ENCODE results near the gene BLOC1S1.

Gene BLOC1S1

DNA sequence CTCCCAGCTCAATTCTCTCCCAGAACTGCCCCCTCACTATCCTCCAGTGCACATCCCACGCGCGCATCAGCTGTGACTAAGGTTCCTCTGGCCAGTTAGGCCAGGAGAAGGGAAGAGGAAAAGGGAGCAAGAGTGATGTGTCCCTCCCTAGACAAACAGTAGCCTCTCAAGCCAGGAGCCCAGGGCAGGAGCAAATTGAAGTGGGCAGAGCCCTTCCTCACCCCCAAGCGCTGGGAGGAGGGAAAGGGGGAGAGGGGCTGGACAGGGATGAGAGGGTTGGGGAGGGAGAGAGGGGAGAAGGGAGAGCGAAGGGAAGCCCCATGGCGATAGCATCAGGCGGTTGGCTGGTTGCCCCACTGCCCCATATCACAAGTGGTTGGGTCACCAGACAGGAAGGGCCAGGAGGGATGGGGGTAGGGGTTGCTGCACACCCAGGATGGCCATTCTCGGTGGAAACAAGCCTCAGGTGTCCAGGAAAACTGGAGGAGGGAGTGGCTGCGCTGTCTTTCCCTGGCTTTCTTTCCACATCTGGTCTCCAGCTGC is 11.9 kb downstream of the BLOC1S1 start:
- DNase-seq (ENCODE audit: low read depth in 2 of 2) = no peak

DNA sequence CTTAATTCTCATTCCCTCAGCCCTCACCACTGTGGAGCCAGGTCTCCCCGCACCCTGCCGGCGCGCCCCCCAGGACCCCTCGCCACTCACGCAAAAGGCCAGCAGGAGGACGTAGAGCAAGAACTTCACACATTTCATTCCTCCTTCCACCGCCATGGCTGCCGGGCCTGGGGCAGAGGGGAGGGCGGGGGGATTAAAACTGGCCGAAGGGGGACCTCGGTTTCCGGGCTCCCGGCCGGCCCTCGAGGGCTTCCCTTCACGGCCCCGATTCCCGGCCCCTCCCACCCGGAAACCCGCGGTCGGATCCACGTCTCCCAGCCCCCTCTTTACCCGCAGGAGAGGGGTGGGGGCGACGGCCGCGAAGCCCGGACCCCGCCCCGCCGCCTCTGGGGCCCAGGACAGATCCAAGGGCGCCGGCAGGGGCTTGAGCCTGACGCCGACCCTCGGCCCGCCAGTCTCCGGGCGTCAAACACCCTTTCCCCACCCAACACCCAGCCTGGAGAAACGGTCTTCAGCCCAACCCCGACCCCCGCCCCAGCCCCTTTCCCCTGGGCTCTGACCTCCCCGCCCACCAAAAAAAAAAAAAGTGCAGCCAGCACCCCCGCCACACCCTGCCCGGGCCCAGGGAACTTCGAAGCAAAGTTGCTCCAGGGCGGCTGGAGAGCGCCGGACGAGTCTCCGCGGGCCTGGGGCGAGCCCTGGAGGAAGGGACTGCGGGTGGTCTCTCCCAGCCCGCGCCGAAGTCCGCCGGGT is 12.5 kb downstream of the BLOC1S1 start:
- no peak for DNase-seq (ENCODE audit: low read depth in 2 of 2)

DNA sequence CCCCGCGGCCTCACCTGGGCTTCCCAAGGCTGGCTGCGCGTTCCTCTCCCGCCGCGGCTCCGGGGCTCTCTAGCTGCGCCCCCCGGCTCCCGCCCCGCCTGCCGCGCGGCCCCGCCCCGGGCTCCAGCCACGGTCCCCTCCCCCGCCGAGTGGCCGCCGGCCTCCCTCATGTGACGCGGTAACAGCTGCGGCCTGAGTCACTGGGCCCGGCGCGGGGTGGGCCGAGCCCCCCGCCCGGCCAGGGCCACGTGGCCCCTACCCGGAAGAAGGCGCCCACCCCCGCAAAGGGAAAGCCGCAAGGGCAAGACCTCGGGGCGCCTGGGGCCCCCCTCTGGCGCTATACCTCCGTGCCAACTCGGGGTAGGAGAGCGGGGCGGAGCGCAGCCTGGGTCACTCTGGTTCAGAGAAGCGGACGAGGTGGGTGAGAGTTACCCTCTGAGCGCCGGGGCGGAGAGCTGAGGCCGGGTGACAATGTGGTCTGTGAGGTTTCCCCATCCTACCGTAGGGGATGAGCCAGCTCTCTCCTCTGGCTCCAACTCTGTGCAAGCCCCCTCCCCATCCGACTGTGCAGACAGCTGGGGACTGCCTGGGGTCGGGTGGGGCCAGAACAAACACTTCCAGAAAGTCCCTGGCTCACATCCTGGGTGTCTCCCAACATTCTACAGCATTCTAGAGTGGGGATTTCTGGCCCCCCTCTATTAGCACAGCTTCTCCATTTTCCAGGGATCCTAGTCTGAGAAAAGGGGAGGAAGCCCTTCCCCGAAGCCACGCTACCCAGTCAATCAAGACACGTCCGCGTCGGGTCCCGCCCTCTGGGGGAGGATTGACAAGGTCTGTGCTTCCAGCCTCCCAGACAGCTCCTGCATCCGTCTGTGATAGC is 13.3 kb downstream of the BLOC1S1 start, which contains the start of gene CD63:
Gene CD63, minus strand, starts transcription at position 71 of the 880 bp plus-strand sequence. CDS start 668 bp downstream, outside the sequence.
- DNase-seq (ENCODE audit: low read depth in 2 of 2) = peak; percentile 63 to 64

DNA sequence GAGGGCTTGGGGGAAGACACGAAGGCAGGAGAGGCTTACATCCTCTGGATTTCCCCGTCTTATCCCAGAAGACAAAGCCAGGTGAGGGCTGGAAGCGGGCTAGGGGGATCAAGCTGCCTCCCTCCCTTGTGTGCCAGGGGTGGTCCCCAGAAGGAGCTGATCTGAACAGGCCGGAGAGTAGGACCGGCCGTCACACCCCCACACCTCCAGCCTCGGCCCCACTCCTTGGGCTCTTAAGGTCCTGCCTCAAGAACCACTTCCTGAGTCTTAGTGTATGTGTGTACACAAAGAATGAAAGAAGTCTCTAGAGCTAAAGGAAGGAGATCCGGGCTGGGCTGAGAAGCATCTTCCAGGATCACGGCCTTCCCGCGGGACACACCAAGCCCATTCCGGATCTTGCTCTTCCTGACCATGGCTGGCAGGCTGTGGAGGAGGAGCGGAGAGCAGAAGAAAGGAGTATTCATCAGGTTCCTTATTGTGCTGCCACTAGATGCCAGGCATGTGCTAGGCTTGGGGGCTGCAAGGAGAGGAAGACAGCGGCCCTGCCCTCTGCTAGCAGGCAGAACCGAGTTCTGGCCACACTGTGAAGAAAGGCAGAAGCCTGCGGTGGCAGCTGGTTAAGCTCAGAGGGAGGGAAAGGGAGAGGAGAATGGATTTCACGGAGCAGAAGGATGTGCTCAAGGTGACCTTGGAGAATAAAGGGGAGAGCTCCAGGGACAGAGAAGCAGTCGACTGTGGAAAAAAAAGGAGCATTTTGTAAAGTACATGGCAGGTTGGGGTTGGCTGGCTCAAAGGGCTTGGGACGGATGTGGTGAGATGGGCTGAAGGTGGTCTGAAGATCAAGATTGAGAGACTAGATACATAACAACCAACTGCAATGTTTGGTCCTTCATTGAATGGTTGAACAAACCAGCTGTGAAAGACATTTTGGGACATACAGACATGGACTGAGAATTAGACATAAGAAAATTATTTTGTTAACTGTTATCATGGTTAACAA is 14.3 kb downstream of the BLOC1S1 start:
- no peak for DNase-seq (ENCODE audit: low read depth in 2 of 2)

DNA sequence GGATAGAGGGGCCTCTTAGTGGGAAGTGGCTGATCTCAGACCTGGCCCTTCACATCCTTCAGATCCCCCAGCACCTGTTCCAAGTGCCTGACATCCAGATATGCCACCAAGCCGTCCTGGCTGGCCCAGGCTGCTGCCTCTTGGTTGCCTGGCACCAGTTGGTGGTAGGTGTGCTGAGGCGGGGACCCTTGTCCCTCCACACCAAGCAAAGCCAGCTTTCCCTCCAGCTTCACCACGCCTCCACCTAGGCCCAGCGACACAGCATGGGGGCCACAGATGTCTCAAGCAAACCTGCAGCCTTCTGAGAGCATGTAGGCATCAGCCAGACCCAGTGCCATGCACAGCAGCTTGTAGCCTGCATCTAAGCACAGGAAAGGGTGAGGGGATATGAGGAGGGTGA is 16.4 kb downstream of the BLOC1S1 start:
- no peak for DNase-seq (ENCODE audit: low read depth in 2 of 2)

DNA sequence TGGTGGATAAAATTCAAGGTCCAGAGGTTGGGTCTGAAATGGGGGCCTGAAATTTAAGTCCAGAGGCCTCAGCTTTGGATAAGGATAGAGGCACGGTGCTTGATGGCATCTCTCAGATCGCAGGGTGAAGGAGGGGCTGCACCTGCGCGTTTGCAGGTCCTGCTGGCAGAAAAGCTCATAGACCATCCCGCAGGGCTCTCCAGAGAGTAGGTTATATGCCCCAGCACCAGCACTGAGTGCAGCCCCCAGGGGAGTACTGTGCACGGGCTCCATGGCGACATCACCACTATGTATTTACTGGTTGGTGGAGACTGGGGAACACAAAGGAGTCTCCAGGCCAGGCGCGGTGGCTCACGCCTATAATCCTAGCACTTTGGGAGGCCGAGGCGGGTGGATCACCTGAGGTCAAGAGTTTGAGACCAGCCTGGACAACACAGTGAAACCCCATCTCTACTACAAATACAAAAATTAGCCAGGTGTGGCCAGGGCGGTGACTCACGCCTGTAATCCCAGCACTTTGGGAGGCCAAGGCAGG is 17.2 kb downstream of the BLOC1S1 start:
- no peak for DNase-seq (ENCODE audit: low read depth in 2 of 2)

DNA sequence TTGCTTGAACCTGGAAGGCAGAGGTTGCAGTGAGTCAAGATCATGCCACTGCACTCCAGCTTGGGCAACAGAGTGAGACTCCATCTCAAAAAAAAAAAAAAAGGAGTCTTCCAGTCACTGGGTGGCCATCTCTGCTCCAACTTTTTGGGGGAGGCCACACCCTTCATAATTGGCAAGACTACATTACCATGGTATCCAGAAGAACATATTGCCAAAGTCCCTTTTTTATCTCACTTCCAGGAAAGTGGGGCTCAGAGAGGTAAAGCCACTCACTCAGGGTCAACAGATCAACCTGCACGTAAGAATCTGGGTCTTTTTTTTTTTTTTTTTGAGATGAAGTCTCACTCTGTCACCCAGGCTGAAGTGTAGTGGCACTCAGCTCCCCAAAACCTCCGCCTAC is 18.0 kb downstream of the BLOC1S1 start:
- DNase-seq (ENCODE audit: low read depth in 2 of 2) = no peak

DNA sequence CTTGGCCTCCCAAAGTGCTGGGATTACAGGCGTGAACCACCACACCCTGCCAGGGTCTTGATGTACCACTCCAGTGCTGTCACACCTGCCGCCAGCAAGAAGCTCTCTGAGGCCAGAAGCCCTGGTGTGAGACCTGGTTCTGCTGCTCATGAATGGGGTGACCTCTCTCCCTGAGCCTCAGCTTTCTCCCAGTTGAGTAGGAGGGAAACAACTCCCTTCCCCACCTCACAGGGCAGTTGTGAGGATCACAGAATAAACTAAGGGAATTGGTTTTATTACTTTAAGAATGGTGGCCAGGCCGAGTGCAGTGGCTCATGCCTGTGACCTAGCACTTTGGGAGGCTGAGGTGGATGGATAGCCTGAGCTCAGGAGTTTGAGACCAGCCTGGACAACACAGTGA is 18.7 kb downstream of the BLOC1S1 start:
- DNase-seq (ENCODE audit: low read depth in 2 of 2) = no peak

DNA sequence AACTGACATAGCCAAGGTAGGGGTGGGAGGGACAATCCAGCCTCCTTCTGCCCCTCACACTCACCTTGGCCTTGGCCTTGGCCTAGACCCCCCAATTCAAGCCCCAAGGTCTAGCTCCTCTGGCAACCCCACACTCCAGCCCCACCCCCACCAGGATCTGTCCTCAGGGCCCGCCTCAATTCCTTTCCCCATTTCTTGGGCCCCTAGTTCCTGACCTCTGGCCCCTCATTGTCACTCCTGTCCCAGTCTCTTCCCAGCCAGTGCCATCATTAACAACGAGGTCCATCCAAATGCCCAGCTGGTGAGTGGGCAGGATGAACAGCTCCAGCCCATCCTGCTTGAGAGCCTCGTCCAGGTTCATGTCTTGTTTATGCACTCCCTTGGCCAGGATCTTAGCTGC is 20.2 kb downstream of the BLOC1S1 start:
- no peak for DNase-seq (ENCODE audit: low read depth in 2 of 2)

DNA sequence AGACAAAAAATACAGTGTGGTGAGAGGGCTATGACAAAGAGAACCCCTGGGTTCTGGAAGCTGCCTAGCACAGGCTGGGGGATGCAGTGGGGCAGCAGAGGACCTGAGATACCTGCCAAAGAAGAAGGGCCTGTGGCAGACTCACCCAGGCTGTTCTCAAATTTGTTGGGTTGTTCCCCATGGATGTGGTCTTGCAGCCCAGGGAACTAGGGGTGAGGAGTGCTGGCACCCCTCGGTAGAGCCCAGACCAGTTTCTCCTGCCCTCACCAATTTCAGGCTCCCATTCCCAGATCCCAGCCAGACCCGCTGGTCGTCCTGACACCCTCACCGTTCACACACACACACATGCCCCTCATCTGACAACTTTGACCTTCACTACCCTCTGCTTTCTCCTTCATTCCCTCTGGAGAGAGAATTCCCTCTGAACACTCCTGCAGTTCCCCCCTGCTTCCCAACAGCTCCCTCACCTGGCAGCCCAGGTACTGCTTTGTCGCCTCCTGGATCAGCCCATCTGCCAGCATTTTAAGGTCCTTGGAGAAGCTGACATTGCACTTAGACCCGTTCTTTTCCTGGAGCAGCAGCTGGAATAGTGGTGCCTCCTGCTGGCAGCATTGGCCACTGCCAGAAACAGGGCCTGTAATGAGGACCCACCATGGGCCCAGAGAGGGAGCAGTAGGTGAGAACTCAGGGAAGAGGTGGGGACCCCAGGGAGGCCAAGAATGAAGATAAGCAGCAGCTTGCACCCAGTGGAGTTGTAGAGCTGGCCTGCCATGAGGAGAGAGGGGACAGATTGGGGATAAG is 21.1 kb downstream of the BLOC1S1 start:
- no peak for DNase-seq (ENCODE audit: low read depth in 2 of 2)

DNA sequence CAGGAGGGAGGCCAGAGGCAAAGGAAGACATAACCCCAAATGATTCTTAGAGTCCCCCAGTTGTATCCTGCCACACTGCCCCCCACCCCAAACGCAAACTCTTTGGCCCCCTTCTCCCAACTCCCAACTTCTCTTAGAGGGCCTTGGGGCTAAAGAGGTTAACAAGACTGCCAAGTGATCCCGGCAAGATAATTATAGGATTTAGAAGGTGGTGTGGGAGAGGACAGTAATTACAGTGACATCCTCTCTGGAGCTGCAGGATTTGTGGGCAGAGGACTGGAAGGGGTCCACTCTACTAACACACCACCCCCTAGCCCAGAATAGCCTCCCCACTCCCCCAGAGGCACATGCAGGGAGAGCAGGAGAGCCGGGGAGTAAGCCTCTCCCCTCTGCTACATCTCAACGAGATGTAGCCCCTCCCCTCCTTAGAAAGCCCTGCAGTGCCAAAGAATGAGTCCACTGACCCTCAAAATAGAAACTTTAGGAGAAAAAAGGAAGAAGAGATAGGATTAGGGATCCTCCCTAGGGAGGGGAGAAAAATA is 21.8 kb downstream of the BLOC1S1 start:
- no peak for DNase-seq (ENCODE audit: low read depth in 2 of 2)

DNA sequence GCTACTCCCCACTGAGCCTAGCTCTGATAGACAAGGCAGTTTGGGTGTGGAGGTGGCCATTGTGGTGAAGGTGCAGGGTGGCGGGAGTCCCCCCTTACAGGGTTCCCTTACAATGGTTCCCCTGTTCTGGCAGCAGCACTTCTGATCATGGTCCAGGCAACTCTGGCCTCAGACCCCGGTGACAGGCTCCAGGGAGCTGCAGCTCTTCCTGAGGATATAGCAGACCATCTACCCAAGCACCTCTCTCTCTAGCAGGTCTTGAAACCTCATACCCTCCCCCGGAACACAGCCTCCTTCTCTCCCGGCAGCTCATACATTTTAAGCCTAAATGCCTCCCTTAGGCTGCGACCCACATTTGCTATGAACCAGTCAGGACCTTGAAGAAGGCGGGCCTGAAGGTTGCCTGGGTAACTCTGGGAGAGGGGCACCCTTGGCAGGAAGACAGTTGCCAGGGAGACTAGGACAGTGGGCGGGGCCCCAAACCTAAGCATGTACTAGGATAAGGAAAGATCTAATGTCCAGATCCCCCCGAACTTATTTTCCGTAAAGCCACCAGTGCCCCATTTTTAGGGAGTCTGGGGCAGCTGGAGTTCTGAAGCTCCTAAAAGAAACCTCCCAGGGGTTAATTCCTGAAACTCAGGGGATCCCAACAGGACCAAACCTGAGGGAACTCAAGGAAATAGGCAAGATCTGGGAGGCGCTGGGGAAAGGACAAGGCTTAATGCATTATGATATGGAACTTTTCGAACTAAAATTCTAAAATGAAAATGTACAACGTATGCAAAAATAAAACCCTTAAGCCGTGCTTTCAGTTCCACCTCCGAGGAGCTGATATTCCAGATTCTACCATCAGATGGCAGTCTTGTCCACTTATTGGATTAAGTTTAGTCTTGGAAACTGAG is 22.5 kb downstream of the BLOC1S1 start:
- DNase-seq (ENCODE audit: low read depth in 2 of 2) = peak in 1 of 2 donors; percentile 52

DNA sequence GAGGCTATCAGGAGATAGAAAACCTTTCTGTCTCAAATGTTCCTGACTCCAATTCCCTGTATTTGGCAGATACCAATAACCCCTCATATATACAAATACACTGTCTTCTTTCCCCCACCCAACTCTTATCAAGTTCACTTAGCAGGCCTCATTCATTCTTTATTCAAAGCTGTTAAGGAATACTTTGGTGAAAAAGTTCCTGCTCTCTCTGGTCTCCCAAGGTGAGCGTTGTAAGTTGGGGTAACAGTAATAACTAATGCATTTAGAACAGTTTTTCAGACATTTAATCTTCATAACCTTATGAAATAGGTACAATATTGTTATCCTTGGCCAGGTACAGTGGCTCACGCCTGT is 23.2 kb downstream of the BLOC1S1 start:
- DNase-seq (ENCODE audit: low read depth in 2 of 2) = no peak

DNA sequence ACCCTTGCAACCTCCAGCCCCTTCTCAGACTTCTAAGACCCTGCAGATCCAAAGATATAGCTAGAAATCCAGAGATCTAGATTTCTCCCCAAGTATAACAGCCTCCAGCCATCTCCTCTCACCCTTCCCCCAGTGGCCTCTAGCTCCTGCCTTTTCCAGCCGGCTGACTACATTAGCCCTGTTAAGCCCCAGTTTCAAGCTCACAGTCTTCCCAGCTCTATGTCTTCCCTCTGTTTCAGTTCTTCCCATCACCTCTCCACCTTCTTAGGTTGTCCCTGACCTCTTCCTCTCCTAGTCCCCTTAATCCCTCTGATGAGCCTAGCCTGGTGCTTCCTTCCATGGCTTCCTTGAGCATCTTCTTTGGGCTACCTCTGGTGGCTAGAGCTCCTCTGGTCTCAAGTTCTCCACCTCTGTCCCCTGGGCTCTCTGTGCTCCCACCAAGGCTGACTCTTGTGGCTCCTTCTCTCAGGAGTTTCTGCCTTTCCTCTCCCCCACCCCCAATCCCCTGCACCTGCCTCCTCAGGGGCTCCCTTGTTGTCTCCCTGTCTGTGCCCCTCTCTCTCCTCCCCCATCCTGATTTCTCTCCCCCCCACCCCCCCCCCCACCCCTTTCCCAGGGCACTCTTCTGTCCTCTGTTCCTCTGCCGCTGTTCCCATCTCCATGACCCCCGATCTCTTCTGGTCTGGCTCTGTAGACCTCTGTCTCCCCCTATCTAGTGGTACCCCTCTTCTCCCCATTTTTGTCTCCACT is 26.3 kb downstream of the BLOC1S1 start:
- DNase-seq (ENCODE audit: low read depth in 2 of 2) = no peak

DNA sequence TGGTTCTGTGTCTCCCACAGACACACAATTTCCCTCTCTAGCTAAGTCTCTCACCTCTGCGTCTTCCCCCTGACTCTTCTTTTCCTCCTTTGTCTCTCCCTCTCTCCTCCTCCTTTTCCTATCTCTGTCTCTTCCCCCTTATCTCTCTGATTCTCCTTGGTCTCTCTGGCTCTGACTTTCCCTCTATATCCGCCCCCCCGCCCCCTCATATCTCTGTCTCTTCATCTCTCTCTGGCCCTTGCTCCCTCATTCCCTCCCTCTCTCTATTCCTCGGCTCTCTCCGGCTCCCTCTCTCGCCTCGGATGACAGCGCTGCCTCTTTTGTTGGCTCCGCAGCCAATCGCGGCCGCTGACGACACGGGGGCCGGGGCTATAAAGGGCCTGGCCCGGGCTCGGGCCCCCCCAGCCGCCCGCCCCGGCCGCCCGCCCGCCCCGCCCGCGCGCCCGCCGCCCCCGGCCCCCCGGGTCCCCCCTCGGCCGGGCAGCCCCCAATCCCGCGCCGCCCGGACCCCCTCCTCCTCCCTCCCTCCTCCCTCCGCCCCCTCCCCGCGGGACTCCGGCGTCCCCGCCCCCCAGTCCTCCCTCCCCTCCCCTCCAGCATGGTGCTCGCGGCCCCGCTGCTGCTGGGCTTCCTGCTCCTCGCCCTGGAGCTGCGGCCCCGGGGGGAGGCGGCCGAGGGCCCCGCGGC is 27.0 kb downstream of the BLOC1S1 start, which contains the start of gene GDF11:
Gene GDF11, plus strand, starts transcription at position 404 of the 687 bp plus-strand sequence. Its CDS starts 195 bp downstream, at position 599.
- DNase-seq (ENCODE audit: low read depth in 2 of 2) = peak; percentile 36 to 45

DNA sequence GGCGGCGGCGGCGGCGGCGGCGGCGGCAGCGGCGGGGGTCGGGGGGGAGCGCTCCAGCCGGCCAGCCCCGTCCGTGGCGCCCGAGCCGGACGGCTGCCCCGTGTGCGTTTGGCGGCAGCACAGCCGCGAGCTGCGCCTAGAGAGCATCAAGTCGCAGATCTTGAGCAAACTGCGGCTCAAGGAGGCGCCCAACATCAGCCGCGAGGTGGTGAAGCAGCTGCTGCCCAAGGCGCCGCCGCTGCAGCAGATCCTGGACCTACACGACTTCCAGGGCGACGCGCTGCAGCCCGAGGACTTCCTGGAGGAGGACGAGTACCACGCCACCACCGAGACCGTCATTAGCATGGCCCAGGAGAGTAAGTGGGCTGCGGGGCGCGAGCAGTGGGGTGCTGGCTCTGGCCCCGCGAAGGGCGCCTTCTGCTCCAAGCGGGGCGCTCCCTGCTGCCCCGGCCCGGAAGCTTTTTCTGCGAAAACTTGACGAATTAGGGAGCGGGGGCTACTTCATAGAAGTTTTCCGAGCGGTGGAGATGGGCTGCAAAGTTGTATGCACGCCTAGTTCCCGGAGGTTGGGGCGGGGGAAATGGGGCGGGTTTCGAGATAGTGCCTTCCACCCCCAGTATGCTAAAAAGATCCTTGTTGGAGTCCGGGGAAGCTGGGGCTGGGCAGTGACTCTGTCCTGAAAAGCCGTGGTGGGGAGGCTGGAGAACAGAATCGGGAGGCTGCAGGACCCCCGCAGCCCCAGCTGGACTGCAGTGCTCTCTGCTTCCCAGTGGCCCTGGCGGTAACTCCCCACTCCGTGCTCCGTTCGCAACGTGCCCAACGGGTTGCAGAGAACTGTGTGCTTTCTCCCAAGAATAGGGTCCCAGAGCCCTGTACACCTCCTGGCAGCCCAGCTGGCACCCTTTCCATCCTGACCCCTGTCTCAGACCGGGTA is 27.8 kb downstream of the BLOC1S1 start:
- DNase-seq (ENCODE audit: low read depth in 2 of 2) = no peak

All from activated CD8-positive, alpha-beta memory T cell treated with anti-CD3 and anti-CD28 coated beads for 4 hours (primary cell).